Stimulated activated naive CD8-positive, alpha-beta T cell treated with anti-CD3 and anti-CD28 coated beads, Interleukin-15, Interleukin-2, amounts not matched to agents 100 ng/mL and 50 ng/mL, for 24 hours (primary cell): ENCODE results near the gene MRPS22.
"Not testable (repeated sequence)": the region's sequence is repeated elsewhere in the genome, so short reads cannot be mapped to it uniquely, and the experiment has no call there.

Experiments
- H3K27ac Mint-ChIP-seq: one replicate; pipeline ENCODE4 v1.8.0; 2021; ENCODE audit warnings: mild to moderate bottlenecking, mixed read lengths
- H3K27me3 Mint-ChIP-seq: one replicate; pipeline ENCODE4 v1.8.0; 2021; ENCODE audit warnings: mixed read lengths
- H3K36me3 Mint-ChIP-seq: one replicate; pipeline ENCODE4 v1.8.0; 2021; ENCODE audit warnings: low read depth, mixed read lengths
- H3K4me1 Mint-ChIP-seq: one replicate; pipeline ENCODE4 v1.8.0; 2021; ENCODE audit warnings: low read depth, mixed read lengths
- H3K4me3 Mint-ChIP-seq: one replicate; pipeline ENCODE4 v1.8.0; 2021; ENCODE audit warnings: mild to moderate bottlenecking, mixed read lengths
- H3K9me3 Mint-ChIP-seq: one replicate; pipeline ENCODE4 v1.8.0; 2021; ENCODE audit warnings: mixed read lengths

The MRPS22 gene

DNA sequence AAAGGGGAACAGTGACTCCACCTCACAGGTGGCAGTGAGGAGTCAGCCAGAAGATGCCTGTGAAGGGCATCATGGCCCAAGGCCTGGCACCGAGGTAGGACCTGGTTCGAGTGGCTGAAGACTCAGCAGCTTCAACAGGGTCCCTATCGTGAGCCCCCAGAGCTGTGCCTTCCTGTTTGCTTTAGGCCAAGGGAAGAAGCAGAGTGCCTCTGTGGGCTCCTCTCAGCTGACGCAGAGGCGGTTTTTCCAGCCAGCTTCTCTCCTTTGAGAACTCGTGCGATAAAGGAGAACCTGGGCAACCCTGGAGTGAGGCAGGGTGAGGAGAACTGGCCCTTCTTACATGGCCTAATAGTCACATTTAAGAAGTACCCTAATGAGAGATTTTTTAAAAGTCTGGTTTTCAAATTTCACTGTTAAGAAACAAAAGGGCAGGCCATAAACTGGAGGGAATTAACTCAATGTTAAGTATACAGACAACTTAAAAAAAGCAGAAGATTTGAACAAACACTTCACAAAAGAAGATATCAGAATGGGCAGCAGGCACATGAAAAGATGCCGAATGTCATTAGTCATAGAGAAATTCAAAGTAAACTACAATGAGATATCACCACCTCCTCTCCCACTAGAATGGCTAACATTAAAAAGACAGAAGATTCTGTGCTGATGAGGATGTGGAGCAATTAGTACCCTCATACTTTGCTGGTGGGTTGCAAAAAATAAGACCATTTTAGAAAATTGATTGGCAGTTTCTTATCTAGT is 23.1 kb upstream of the MRPS22 start:
- peaks cover 14% of the 10 kb centered on the region for H3K27me3 Mint-ChIP-seq
- no peaks in the 10 kb centered on the region for H3K4me1 Mint-ChIP-seq
- no peak overlapping the region for H3K4me3 Mint-ChIP-seq
- H3K9me3 Mint-ChIP-seq, result no peaks in the 10 kb centered on the region
- no peaks in the 10 kb centered on the region for H3K36me3 Mint-ChIP-seq
- no peak overlapping the region for H3K27ac Mint-ChIP-seq

DNA sequence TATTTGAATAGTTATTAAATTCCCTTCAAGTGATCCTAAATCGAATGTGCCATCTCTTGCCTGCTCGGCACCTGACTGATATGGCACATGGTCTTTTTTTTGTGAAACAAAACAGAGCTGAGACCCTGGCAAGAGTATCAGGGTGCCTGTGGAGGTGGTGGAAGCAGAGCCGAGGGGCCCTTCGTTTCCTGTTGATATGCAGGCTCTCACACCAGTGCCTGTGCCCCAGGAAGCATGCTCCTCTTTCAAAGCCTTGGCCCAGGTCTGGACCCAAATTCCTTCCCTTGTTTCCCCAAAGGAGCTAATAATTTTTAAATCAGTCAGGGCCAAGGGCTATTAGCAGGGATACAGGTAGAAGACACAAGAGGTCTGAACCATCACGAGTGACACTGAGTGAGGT is 21.5 kb upstream of the MRPS22 start:
- Mint-ChIP-seq H3K36me3 (no peaks in the 10 kb centered on the region), H3K9me3 (no peaks in the 10 kb centered on the region), H3K27me3 (peaks cover 9% of the 10 kb centered on the region), H3K4me1 (no peaks in the 10 kb centered on the region), H3K27ac (no peak overlapping the region), H3K4me3 (no peak overlapping the region)

DNA sequence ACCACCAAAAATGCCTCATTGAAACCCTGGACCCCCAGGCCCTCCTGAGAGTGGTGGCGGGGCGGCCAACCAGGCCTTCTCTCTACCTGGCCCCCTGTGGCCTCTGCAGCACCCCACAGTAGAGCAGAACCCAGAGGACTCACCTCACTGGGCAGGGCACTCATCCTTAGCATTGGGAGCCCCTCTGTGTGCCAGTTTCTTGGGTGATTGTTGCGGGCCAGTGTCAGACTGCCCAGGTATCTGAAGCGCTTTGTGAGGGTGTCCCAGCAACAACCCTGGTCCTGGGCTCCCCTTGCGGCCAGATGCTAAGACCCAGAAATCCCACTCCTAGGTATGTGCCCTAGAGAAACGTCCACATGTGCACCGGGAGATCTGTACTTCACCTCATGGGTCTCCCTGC is 20.7 kb upstream of the MRPS22 start:
- Mint-ChIP-seq H3K27me3 (peaks cover 9% of the 10 kb centered on the region), H3K4me3 (no peak overlapping the region), H3K36me3 (no peaks in the 10 kb centered on the region), H3K4me1 (no peaks in the 10 kb centered on the region), H3K9me3 (no peaks in the 10 kb centered on the region), H3K27ac (no peak overlapping the region)

DNA sequence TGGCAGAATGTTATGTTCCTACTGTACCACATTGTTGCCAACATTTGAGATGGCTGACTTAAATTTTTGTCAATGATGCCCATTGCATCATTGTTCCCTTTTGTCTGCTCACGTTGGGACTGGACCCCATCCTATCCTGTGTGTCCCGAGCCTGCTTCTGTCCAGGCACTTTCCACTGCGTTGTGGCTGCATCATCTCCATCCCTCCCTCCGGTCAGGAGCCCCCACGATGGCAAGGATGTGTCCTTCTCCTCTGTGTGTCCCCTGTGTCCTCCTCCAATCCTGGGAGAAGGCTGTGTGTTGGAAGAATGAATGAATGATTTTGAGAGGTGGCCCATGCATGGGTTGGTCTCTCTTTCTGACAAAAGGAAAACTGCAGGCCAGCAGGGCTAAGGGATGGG is 19.4 kb upstream of the MRPS22 start:
- Mint-ChIP-seq H3K27ac (no peak overlapping the region), H3K4me3 (no peak overlapping the region), H3K9me3 (no peaks in the 10 kb centered on the region), H3K4me1 (peaks cover 10% of the 10 kb centered on the region), H3K36me3 (no peaks in the 10 kb centered on the region), H3K27me3 (no peaks in the 10 kb centered on the region)

DNA sequence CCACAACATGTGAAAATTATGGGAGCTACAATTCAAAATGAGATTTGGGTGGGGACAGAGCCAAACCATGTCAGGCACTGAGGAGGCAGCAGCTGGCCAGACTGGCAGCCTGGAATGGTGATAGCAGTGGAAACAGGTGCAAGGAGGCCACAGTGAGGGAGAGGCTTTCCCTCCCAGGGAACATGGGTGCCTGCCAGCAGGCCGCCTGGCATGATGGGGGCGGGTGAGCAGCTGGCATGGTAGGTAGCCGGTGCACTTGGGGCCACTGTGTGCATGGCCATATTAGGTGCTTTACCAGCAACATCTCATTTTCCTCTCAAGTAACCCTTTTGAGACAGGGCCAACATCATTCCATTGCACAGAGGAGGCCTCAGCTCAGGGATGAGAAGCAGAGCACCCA is 18.3 kb upstream of the MRPS22 start:
- H3K36me3 Mint-ChIP-seq, result no peaks in the 10 kb centered on the region

DNA sequence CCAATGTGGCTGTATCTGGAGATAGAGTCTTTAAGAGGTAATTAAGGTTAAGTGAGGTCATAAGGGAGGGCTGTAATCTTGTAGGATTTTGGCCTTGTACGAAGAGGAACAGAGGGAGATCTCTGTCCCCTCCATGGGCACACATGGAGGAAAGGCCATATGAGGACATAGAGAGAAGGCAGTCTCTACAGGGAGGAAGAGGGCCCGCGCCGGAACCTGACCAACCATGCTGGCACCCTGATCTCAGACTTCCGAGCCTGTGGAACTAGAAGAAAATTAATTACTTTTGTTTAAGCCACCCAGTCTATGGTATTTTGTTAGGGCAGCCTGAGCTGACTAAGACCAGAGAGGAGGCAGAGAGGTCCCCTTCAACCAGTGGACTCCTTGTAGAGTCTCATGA is 17.7 kb upstream of the MRPS22 start:
- H3K4me1 Mint-ChIP-seq, result peaks cover 13% of the 10 kb centered on the region
- no peaks in the 10 kb centered on the region for H3K9me3 Mint-ChIP-seq
- no peak overlapping the region for H3K27ac Mint-ChIP-seq
- peaks cover 5% of the 10 kb centered on the region for H3K27me3 Mint-ChIP-seq
- no peaks in the 10 kb centered on the region for H3K36me3 Mint-ChIP-seq
- no peak overlapping the region for H3K4me3 Mint-ChIP-seq

More for the DNA sequence above, 18.3 kb upstream of the MRPS22 start:
- Mint-ChIP-seq H3K9me3 (no peaks in the 10 kb centered on the region), H3K4me3 (no peak overlapping the region), H3K4me1 (peaks cover 13% of the 10 kb centered on the region), H3K27me3 (peaks cover 5% of the 10 kb centered on the region), H3K27ac (no peak overlapping the region)

DNA sequence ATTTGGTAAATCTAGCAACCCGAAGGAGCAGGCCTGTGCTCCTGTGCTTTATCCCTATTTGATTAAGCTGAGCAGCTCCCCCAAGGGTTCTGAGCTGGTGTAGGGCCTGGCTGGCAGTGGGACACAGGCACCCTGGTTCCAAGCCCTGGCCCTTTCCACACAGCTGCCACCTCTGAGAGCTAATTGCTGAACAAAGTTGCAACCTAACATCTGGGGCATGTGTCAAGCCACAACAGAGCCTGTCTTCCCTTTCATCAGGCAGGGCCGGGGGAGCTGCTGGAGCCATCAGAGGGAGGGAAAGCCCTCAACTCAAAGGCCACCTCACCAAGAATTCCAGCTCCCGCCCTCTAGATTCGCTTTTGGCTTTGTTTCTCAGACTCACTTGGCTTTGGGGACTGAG is 17.1 kb upstream of the MRPS22 start:
- Mint-ChIP-seq H3K4me1 (peaks cover 13% of the 10 kb centered on the region), H3K9me3 (no peaks in the 10 kb centered on the region), H3K36me3 (no peaks in the 10 kb centered on the region), H3K27me3 (peaks cover 10% of the 10 kb centered on the region), H3K4me3 (no peak overlapping the region), H3K27ac (no peak overlapping the region)

DNA sequence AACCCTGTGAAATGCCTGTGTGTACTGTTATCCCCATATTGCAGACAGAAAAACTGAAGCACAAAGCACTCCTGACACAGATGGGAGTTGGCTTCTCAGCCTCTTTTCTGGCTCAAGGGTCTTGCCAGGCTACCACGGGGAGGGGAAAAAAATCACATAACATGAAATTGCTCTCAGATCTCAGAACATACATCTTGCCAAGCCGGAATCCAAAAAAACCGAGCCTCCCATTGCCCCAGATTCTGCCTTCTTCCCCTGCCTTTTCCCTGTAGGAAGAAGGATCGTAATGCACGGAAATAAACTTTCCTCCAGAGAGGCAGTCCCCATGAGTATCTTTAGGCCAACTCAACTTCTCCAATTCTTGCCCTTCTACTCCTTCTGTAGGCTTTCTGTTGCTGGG is 16.6 kb upstream of the MRPS22 start:
- H3K27ac Mint-ChIP-seq, result no peak overlapping the region
- peaks cover 13% of the 10 kb centered on the region for H3K4me1 Mint-ChIP-seq
- no peak overlapping the region for H3K4me3 Mint-ChIP-seq
- H3K9me3 Mint-ChIP-seq, result no peaks in the 10 kb centered on the region
- H3K27me3 Mint-ChIP-seq, result peaks cover 16% of the 10 kb centered on the region
- H3K36me3 Mint-ChIP-seq, result no peaks in the 10 kb centered on the region

DNA sequence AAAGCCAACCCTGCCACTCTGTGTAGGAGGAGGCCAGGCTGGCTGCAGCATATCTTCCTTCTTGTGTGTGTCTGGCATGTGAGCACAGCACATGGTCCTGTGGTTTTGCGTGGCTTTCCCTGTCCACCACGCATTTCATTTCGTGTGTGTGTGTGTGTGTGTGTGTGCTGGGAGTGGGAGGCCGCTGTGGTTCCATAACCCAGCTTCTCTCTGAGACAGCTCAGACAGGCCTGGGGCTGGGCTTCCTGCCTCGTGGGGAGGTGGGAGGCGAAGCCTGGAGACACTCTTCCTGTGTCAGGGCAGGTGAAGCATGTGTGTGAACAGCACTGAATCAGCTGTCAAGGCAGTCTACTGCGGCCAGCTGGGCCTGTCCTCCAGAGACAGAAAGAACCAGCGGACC is 16.0 kb upstream of the MRPS22 start:
- Mint-ChIP-seq H3K4me1 (peaks cover 13% of the 10 kb centered on the region), H3K27me3 (peaks cover 22% of the 10 kb centered on the region), H3K27ac (no peak overlapping the region), H3K36me3 (no peaks in the 10 kb centered on the region), H3K9me3 (no peaks in the 10 kb centered on the region), H3K4me3 (no peak overlapping the region)

DNA sequence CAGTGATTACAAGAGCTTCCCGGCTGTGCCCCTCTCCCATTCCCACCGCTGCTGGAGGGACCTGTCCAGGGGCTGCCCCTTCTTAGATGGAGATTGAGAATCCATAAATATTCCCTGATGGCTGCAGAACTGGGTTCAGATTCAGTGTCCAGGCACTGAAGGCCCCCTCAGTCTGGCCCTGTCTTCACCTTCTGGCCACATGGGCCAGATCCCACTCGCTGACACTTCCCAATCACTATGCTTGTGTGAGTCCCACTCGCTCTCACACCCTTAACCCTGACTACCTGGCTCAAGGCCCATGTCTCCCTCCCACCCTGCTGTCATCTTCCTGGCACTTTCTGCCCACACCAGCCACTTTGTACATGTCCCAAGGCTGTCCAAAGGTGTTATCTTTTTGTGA is 15.5 kb upstream of the MRPS22 start:
- no peak overlapping the region for H3K27ac Mint-ChIP-seq
- H3K9me3 Mint-ChIP-seq, result no peaks in the 10 kb centered on the region

DNA sequence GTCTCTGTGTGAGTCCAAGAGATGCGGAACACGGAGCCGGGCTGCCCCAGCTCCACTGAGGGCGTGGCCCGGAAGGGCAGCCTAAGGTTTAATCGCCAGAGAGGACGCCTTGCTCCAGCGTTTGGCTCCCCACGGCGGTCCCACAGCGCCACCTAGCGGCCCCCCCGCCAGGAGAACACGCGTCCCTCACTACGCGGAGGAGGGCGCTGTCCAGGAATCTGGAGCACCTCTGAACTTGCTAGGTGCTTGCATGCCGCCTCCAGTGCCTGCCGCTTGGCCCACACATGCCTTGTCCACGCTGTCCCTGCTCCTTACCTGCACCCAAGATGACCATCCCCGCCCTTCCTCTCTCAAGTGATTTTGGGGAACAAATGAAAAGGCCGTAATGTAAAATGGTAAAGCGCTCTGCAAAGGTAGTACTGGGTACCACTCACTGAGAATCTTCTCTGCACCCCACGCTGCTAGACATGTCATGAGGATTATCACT is 14.4 kb upstream of the MRPS22 start:
- Mint-ChIP-seq H3K4me3 (peak overlapping the region; percentile 36), H3K9me3 (no peaks in the 10 kb centered on the region), H3K27me3 (peaks cover 30% of the 10 kb centered on the region), H3K4me1 (peaks cover 13% of the 10 kb centered on the region), H3K27ac (no peak overlapping the region), H3K36me3 (no peaks in the 10 kb centered on the region)

More for the DNA sequence above, 15.5 kb upstream of the MRPS22 start:
- peaks cover 25% of the 10 kb centered on the region for H3K27me3 Mint-ChIP-seq
- peaks cover 13% of the 10 kb centered on the region for H3K4me1 Mint-ChIP-seq
- H3K36me3 Mint-ChIP-seq, result no peaks in the 10 kb centered on the region
- H3K4me3 Mint-ChIP-seq, result no peak overlapping the region

DNA sequence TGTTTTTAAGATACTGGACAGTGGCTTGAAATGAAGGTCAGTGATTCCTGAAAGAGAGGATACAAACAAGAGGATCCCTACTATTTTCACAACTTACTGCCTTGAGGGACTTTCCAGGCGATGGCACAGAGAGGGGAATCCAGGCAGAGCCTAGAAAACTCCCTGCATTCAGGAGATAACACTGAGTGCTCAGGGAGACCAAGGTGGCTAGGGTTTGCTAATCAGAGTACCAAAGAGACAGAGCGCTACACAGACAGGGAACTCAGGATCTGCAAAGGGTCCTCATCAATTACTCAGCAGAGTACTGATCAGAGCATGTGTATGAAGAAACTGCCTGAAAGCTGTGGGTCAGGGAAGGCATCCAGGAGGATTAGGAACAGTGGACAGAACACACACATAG is 11.7 kb upstream of the MRPS22 start:
- Mint-ChIP-seq H3K9me3 (no peaks in the 10 kb centered on the region), H3K27ac (no peak overlapping the region), H3K4me1 (peaks cover 13% of the 10 kb centered on the region), H3K36me3 (no peaks in the 10 kb centered on the region), H3K27me3 (peaks cover 33% of the 10 kb centered on the region), H3K4me3 (no peak overlapping the region)

DNA sequence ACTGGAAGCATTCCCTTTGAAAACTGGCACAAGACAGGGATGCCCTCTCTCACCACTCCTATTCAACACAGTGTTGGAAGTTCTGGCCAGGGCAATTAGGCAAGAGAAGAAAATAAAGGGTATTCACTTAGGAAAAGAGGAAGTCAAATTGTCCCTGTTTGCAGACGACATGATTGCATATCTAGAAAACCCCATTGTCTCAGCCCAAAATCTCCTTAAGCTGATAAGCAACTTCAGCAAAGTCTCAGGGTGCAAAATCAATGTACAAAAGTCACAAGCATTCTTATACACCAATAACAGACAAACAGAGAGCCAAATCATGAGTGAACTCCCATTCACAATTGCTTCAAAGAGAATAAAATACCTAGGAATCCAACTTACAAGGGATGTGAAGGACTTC is 9.1 kb upstream of the MRPS22 start:
- H3K9me3 Mint-ChIP-seq, H3K4me3 Mint-ChIP-seq, H3K36me3 Mint-ChIP-seq, H3K27ac Mint-ChIP-seq: not testable (repeated sequence)
- peaks cover 16% of the 10 kb centered on the region for H3K4me1 Mint-ChIP-seq
- H3K27me3 Mint-ChIP-seq, result peaks cover 46% of the 10 kb centered on the region

DNA sequence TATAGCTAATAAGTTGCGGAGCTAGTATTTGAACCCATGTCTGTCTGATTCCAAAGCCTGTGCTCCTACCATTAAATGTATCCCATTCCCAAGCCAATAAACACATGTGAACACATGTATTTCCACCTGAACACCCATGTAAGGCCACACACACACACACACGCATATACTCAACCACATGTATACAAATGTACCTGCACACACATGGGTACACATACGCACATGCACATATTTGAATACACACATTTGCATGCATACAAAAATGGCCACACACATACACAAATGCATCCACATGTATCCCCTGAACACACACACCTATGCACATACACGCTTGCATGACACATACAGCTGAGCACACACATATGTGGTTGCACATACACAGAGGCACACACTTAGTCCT is 5.4 kb upstream of the MRPS22 start:
- Mint-ChIP-seq H3K4me3 (no peak overlapping the region), H3K36me3 (no peaks in the 10 kb centered on the region), H3K4me1 (peaks cover 27% of the 10 kb centered on the region), H3K27me3 (peaks cover 32% of the 10 kb centered on the region), H3K27ac (peak overlapping the region; percentile 43), H3K9me3 (peaks cover 4% of the 10 kb centered on the region)

DNA sequence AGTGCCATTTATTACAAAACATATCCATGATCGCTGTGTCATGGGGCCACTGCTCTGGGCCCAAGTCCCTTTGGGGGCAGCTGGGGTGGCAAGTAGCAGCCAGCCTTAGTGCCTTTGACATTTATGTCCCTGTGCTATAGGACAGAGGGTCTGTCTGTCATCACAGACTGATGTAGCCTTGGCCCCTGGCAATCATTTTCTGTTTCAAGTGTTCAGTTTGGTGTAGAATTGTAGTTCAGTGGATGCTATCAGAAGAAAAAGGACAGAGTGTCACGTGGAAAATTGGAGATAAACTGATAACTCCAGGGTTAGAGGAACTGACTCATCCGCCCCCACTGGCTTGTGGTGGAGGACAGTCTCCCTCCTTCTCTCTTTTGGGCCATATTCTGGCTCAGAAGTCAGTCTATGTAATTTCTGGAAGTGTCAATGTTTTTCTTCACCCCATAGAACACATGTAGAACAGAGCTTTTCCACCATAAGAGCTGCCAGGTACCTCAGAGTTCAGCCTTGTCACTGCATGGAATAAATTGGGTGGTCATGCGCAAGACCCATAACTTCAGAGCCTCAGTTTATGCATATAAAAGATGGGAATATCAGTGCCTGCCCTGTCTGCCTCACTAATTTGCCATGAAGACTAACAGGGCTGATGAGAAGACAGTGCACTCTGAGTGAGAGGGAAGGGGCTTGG is 4.5 kb upstream of the MRPS22 start:
- H3K4me1 Mint-ChIP-seq, result peaks cover 30% of the 10 kb centered on the region
- H3K4me3 Mint-ChIP-seq, result peak overlapping the region; percentile 35
- peaks cover 28% of the 10 kb centered on the region for H3K27me3 Mint-ChIP-seq
- H3K9me3 Mint-ChIP-seq, result peaks cover 4% of the 10 kb centered on the region
- H3K27ac Mint-ChIP-seq, result peak overlapping the region; percentile 43
- H3K36me3 Mint-ChIP-seq, result no peaks in the 10 kb centered on the region
